Thyroid gland (tissue), 4 donors: ENCODE results near the gene SYMPK. TPM values are rescaled to one million over a fixed set of nuclear protein-coding genes. Genes with fewer than 3 reads are reported as not detected.

Source experiments
- DNase-seq, 2 donors: peaks; one replicate each; pipeline ENCODE4 v3.0.0-alpha.2; 2019
- H3K27ac ChIP-seq, 3 donors: fragments of 200-600 bp; sonication (generic); 1 replicate in 2 of 3; 2 replicates in 1 of 3; pipeline ENCODE4 v1.5.1; 2016 to 2019; ENCODE audit warnings: mild to moderate bottlenecking in 1 of 3, moderate library complexity in 1 of 3
- H3K27me3 ChIP-seq: fragments of 200-600 bp; sonication (generic); one replicate; pipeline ENCODE4 v1.5.1; 2019
- H3K36me3 ChIP-seq, 2 donors: fragments of 200-600 bp; sonication (generic); one replicate each; pipeline ENCODE4 v1.5.1; 2016 to 2019
- H3K4me1 ChIP-seq, 2 donors: fragments of 200-600 bp; sonication (generic); one replicate each; pipeline ENCODE4 v1.5.1; 2017 to 2019
- H3K4me3 ChIP-seq, 3 donors: fragments of 200-600 bp; sonication (generic); replicated peaks in 1 of 3; 1 replicate in 2 of 3; 2 replicates in 1 of 3; pipeline ENCODE4 v1.5.1; 2016; ENCODE audit warnings: mild to moderate bottlenecking in 1 of 3
- H3K9me3 ChIP-seq: fragments of 200-600 bp; sonication (generic); one replicate; pipeline ENCODE4 v1.5.1; 2017
- CTCF ChIP-seq, 6 experiments: fragments of 200-600 bp in 3 of 6; fragments of 450-650 bp in 3 of 6; sonication (generic) in 3 of 6; IDR thresholded peaks; one replicate each; pipeline ENCODE4 v1.5.1; 2016 to 2019; ENCODE audit warnings: antibody characterized with exemption in 6 of 6, mild to moderate bottlenecking in 2 of 6, inconsistent platforms in 1 of 6, moderate library complexity in 1 of 6
- POLR2A ChIP-seq, 2 donors: fragments of 450-650 bp; IDR thresholded peaks; one replicate each; pipeline ENCODE4 v1.6.1; 2017; ENCODE audit warnings: antibody characterized with exemption in 2 of 2, mild to moderate bottlenecking in 2 of 2, moderate library complexity in 1 of 2
- WGBS, 2 donors: methylation state at CpG; one replicate each; pipeline ENCODE4 v1.1.5; 2017; 5-methylcytosine and 5-hydroxymethylcytosine counted together
- intact Hi-C: fragments of 100-400 bp; cut with DNase I; formaldehyde crosslinking; loops from one replicate; pipeline ENCODE4 v1.15.1; 2023
- total RNA-seq, 4 donors: library from RNA; depleted of rRNA; stranded (reverse); fragments of >200 nt; gene quantifications; one replicate each; pipeline ENCODE4 v1.2.3, GENCODE V29; 2016

The SYMPK gene
- total RNA-seq, 4 donors from 2014 or later = 32.4 to 56.8 (median 38.7) TPM

GRCh38 chr19:45779231-45780145 lies 83.5 kb downstream of the SYMPK start:
- H3K27me3 ChIP-seq = no peaks in the 10 kb centered on the region
- intact Hi-C loops = no loop called here
- H3K27ac ChIP-seq = no peak overlapping the region
- peaks cover 30 to 35% of the 10 kb centered on the region in 2 donors for H3K4me1 ChIP-seq
- 28 to 31% methylated on average over 37 to 48 of the region's 48 CpGs for WGBS, 2 donors
- peak; percentile 77 to 81 for DNase-seq
- H3K4me3 ChIP-seq = no peak overlapping the region
- TF ChIP-seq CTCF (IDR thresholded peaks at IDR 0.05) = peak in 4 of 6 experiments; percentile 26 to 47 (median 35)
- no peak for TF ChIP-seq POLR2A (IDR thresholded peaks at IDR 0.05)
- no peaks in the 10 kb centered on the region for H3K9me3 ChIP-seq
- H3K36me3 ChIP-seq = peaks cover 15 to 16% of the 10 kb centered on the region in 2 donors

GRCh38 chr19:45778010-45778661 lies 84.8 kb downstream of the SYMPK start:
- TF ChIP-seq CTCF (IDR thresholded peaks at IDR 0.05) = no peak
- TF ChIP-seq POLR2A (IDR thresholded peaks at IDR 0.05) = no peak
- WGBS, 2 donors = 95 to 96% methylated on average over 20 to 28 of the region's 28 CpGs
- H3K4me1 ChIP-seq = peaks cover 30 to 32% of the 10 kb centered on the region in 2 donors

GRCh38 chr19:45777395-45777961 lies 85.5 kb downstream of the SYMPK start:
- H3K36me3 ChIP-seq = peaks cover 15 to 19% of the 10 kb centered on the region in 2 donors
- no peak overlapping the region for H3K4me3 ChIP-seq
- H3K27ac ChIP-seq = no peak overlapping the region
- H3K27me3 ChIP-seq = no peaks in the 10 kb centered on the region
- intact Hi-C loops = no loop called here
- WGBS, 2 donors = 94 to 97% methylated on average over 12 to 31 of the region's 34 CpGs
- no peak for TF ChIP-seq POLR2A (IDR thresholded peaks at IDR 0.05)
- TF ChIP-seq CTCF (IDR thresholded peaks at IDR 0.05) = no peak
- DNase-seq = no peak
- H3K4me1 ChIP-seq = peaks cover 28 to 30% of the 10 kb centered on the region in 2 donors
- no peaks in the 10 kb centered on the region for H3K9me3 ChIP-seq

More at GRCh38 chr19:45778010-45778661, 84.8 kb downstream of the SYMPK start:
- Histone ChIP-seq H3K27ac (no peak overlapping the region), H3K27me3 (no peaks in the 10 kb centered on the region), H3K36me3 (peaks cover 15 to 18% of the 10 kb centered on the region in 2 donors), H3K4me3 (no peak overlapping the region), H3K9me3 (no peaks in the 10 kb centered on the region)
- no peak for DNase-seq
- intact Hi-C loops = no loop called here

GRCh38 chr19:45774765-45775164 lies 88.2 kb downstream of the SYMPK start:
- Histone ChIP-seq H3K27me3 (no peaks in the 10 kb centered on the region), H3K36me3 (peaks cover 15 to 19% of the 10 kb centered on the region in 2 donors), H3K27ac (no peak overlapping the region), H3K9me3 (no peaks in the 10 kb centered on the region), H3K4me1 (peaks cover 7 to 9% of the 10 kb centered on the region in 2 donors), H3K4me3 (no peak overlapping the region)
- TF ChIP-seq POLR2A (IDR thresholded peaks at IDR 0.05) (no peak), CTCF (IDR thresholded peaks at IDR 0.05) (peak in 1 of 6 experiments; percentile 8)
- WGBS, 2 donors = 62 to 79% methylated on average over 9 of the region's 9 CpGs
- peak in 1 of 2 donors; percentile 44 for DNase-seq
- intact Hi-C loops = no loop called here
